HepG2 (cell line): ENCODE data around the gene C20orf204. TPM values are rescaled to one million over a fixed set of nuclear protein-coding genes. Genes with fewer than 3 reads are reported as not detected.

Source experiments
- GPN1 ChIP-seq: sonication (generic); formaldehyde crosslinking; IDR thresholded peaks from 2 replicates; pipeline ENCODE4 v1.5.1; 2020; ENCODE audit warnings: missing genetic modification reagents, borderline replicate concordance
- HCFC1 ChIP-seq: fragments of 150-350 bp; IDR thresholded peaks from 2 replicates; pipeline ENCODE4 v1.6.1; 2014; ENCODE audit warnings: low read depth, low read length
- MLX ChIP-seq: IDR thresholded peaks from 2 replicates; pipeline ENCODE4 v1.6.1; 2016
- SP2 ChIP-seq: sonication (generic); formaldehyde crosslinking; IDR thresholded peaks from 2 replicates; pipeline ENCODE4 v1.5.1; 2020; ENCODE audit warnings: mild to moderate bottlenecking, missing genetic modification reagents
- STAG1 ChIP-seq: sonication (generic); formaldehyde crosslinking; IDR thresholded peaks from 2 replicates; pipeline ENCODE4 v1.4.0; 2020; ENCODE audit warnings: missing genetic modification reagents
- THYN1 ChIP-seq: sonication (generic); formaldehyde crosslinking; IDR thresholded peaks from 2 replicates; pipeline ENCODE4 v1.8.1; 2023; ENCODE audit warnings: low read depth, mild to moderate bottlenecking, moderate library complexity, missing genetic modification reagents, borderline replicate concordance
- ZBTB7A ChIP-seq: sonication (generic); formaldehyde crosslinking; IDR thresholded peaks from 2 replicates; pipeline ENCODE4 v1.8.0; 2022; ENCODE audit warnings: mild to moderate bottlenecking, missing genetic modification reagents
- ZNF557 ChIP-seq: sonication (generic); formaldehyde crosslinking; IDR thresholded peaks from 2 replicates; pipeline ENCODE4 v1.4.0; 2020; ENCODE audit warnings: missing genetic modification reagents
- ZNF614 ChIP-seq: IDR thresholded peaks from 2 replicates; pipeline ENCODE4 v1.6.1; 2018; ENCODE audit warnings: missing biosample characterization, missing genetic modification reagents, inconsistent platforms, borderline replicate concordance
- ZNF713 ChIP-seq: sonication (generic); formaldehyde crosslinking; IDR thresholded peaks from 2 replicates; pipeline ENCODE4 v1.4.0; 2020; ENCODE audit warnings: mild to moderate bottlenecking, missing genetic modification reagents
- ZNF776 ChIP-seq: sonication (generic); formaldehyde crosslinking; IDR thresholded peaks from 2 replicates; pipeline ENCODE4 v1.4.0; 2020; ENCODE audit warnings: mild to moderate bottlenecking, missing genetic modification reagents
- polyA plus RNA-seq, 8 experiments: library from polyadenylated mRNA; depleted of rRNA in 3 of 8; stranded (reverse) in 7 of 8; unstranded in 1 of 8; fragments of >200 nt; fragmentation: Illumina TruSeq in 4 of 8; extraction: Trizol in 4 of 8; gene quantifications; 2 replicates each; pipeline versions ENCODE4 v1.2.1 to v1.2.3, GENCODE V29; 2011 to 2016; ENCODE audit warnings: low read depth in 4 of 8, missing spikeins in 1 of 8, mixed read lengths in 1 of 8; ENCODE audit not compliant: insufficient read depth in 1 of 8
- total RNA-seq, 5 experiments: library from RNA; depleted of rRNA; stranded (reverse); fragments of >200 nt; fragmentation: Illumina TruSeq; extraction: Trizol; gene quantifications; 2 replicates each; pipeline ENCODE4 v1.2.3, GENCODE V29; 2016; ENCODE audit warnings: low read depth in 1 of 5
- TF ChIP-seq, protein P1 (sequence below): sonication (generic); formaldehyde crosslinking; IDR thresholded peaks from 2 replicates; pipeline ENCODE4 v1.4.0; 2020; ENCODE audit warnings: missing genetic modification reagents, borderline replicate concordance
- TF ChIP-seq, protein P2 (sequence below): sonication (generic); formaldehyde crosslinking; IDR thresholded peaks from 2 replicates; pipeline ENCODE4 v1.4.0; 2020; ENCODE audit warnings: missing genetic modification reagents
- TF ChIP-seq, protein P3 (sequence below), 2 experiments: fragments of 450-650 bp in 1 of 2; sonication (generic) in 1 of 2; formaldehyde crosslinking in 1 of 2; IDR thresholded peaks; 2 replicates each; pipeline versions ENCODE4 v1.6.1 to v1.8.0; 2016 to 2022; ENCODE audit warnings: antibody characterized with exemption in 1 of 2, mild to moderate bottlenecking in 1 of 2, missing genetic modification reagents in 1 of 2

Gene C20orf204
- total and polyA plus RNA-seq, 2 of the 13 experiments (the other 11 are each of a cell fraction or from before 2014, with no cell fraction given) = 22.1 to 80.0 TPM

- TF ChIP-seq, protein P1, sequence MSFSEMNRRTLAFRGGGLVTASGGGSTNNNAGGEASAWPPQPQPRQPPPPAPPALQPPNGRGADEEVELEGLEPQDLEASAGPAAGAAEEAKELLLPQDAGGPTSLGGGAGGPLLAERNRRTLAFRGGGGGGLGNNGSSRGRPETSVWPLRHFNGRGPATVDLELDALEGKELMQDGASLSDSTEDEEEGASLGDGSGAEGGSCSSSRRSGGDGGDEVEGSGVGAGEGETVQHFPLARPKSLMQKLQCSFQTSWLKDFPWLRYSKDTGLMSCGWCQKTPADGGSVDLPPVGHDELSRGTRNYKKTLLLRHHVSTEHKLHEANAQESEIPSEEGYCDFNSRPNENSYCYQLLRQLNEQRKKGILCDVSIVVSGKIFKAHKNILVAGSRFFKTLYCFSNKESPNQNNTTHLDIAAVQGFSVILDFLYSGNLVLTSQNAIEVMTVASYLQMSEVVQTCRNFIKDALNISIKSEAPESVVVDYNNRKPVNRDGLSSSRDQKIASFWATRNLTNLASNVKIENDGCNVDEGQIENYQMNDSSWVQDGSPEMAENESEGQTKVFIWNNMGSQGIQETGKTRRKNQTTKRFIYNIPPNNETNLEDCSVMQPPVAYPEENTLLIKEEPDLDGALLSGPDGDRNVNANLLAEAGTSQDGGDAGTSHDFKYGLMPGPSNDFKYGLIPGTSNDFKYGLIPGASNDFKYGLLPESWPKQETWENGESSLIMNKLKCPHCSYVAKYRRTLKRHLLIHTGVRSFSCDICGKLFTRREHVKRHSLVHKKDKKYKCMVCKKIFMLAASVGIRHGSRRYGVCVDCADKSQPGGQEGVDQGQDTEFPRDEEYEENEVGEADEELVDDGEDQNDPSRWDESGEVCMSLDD (CRISPR knock-in tag) = peak; percentile 99
- TF ChIP-seq ZNF614 = no peak; the same call in 1 of the 2 replicates
- TF ChIP-seq HCFC1 = no peak
- TF ChIP-seq SP2 (CRISPR knock-in tag) = 0 out of 2 replicates have a peak, but pooled peaks have one; percentile 31
- peak; percentile 98; the same call in 1 of the 2 replicates for TF ChIP-seq THYN1 (CRISPR knock-in tag)
- TF ChIP-seq, protein P2, sequence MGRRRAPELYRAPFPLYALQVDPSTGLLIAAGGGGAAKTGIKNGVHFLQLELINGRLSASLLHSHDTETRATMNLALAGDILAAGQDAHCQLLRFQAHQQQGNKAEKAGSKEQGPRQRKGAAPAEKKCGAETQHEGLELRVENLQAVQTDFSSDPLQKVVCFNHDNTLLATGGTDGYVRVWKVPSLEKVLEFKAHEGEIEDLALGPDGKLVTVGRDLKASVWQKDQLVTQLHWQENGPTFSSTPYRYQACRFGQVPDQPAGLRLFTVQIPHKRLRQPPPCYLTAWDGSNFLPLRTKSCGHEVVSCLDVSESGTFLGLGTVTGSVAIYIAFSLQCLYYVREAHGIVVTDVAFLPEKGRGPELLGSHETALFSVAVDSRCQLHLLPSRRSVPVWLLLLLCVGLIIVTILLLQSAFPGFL (CRISPR knock-in tag) = no peak
- TF ChIP-seq STAG1 (CRISPR knock-in tag) = peak; percentile 45; the same call in 1 of the 2 replicates
- TF ChIP-seq GPN1 (CRISPR knock-in tag) = 0 out of 2 replicates have a peak, but pooled peaks have one; percentile 82
- TF ChIP-seq ZBTB7A (CRISPR knock-in tag) = peak; percentile 96
- TF ChIP-seq, protein P3, sequence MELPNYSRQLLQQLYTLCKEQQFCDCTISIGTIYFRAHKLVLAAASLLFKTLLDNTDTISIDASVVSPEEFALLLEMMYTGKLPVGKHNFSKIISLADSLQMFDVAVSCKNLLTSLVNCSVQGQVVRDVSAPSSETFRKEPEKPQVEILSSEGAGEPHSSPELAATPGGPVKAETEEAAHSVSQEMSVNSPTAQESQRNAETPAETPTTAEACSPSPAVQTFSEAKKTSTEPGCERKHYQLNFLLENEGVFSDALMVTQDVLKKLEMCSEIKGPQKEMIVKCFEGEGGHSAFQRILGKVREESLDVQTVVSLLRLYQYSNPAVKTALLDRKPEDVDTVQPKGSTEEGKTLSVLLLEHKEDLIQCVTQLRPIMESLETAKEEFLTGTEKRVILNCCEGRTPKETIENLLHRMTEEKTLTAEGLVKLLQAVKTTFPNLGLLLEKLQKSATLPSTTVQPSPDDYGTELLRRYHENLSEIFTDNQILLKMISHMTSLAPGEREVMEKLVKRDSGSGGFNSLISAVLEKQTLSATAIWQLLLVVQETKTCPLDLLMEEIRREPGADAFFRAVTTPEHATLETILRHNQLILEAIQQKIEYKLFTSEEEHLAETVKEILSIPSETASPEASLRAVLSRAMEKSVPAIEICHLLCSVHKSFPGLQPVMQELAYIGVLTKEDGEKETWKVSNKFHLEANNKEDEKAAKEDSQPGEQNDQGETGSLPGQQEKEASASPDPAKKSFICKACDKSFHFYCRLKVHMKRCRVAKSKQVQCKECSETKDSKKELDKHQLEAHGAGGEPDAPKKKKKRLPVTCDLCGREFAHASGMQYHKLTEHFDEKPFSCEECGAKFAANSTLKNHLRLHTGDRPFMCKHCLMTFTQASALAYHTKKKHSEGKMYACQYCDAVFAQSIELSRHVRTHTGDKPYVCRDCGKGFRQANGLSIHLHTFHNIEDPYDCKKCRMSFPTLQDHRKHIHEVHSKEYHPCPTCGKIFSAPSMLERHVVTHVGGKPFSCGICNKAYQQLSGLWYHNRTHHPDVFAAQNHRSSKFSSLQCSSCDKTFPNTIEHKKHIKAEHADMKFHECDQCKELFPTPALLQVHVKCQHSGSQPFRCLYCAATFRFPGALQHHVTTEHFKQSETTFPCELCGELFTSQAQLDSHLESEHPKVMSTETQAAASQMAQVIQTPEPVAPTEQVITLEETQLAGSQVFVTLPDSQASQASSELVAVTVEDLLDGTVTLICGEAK (IDR thresholded peaks at IDR 0.05) = no peak
- TF ChIP-seq, protein P3 (CRISPR knock-in tag; IDR thresholded peaks at IDR 0.05) = no peak
- TF ChIP-seq MLX (CRISPR knock-in tag) = no peak
- no peak for TF ChIP-seq ZNF776
- no peak; the same call in 1 of the 2 replicates for TF ChIP-seq ZNF557 (CRISPR knock-in tag)
- TF ChIP-seq ZNF713 (CRISPR knock-in tag) = peak; percentile 81; the same call in 1 of the 2 replicates
Measured at GRCh38 chr20:64050261-64051032, 14.5 kb downstream of the C20orf204 start (continued).
